Stomach (tissue), 4 donors: Measurements from ENCODE around the gene ANKRD13C.

ENCODE experiments used
- CTCF ChIP-seq, 7 experiments: fragments of 450-650 bp in 4 of 7; fragments of 200-600 bp in 3 of 7; sonication (generic) in 3 of 7; IDR thresholded peaks; one replicate each; pipeline ENCODE4 v1.5.1; 2016 to 2019; ENCODE audit warnings: antibody characterized with exemption in 7 of 7, control low read depth in 2 of 7, mild to moderate bottlenecking in 1 of 7
- POLR2A ChIP-seq, 4 donors: fragments of 450-650 bp; IDR thresholded peaks; one replicate each; pipeline ENCODE4 v1.6.1; 2016; ENCODE audit warnings: antibody characterized with exemption in 4 of 4, control low read depth in 2 of 4, mild to moderate bottlenecking in 1 of 4, moderate library complexity in 1 of 4

DNA sequence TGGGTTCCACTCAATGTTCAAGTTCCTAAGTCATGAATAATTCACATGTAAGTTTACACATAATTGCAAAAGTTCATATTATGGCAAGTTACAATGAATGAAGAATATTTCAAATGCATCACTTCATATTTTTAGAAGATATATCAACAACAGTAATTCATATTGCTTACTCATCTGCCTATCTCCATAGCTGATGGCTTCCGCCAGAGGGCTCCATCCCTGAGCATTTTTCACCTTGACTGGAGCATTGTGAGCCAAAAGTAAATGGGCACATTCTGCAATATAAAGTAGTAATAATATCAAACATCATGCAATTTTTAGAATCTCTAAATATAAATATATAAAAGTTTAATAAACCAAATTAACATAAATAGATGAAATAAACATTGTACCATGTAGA lies 29.8 kb downstream of the ANKRD13C start:
- TF ChIP-seq CTCF (IDR thresholded peaks at IDR 0.05): no peak
- no peak for TF ChIP-seq POLR2A (IDR thresholded peaks at IDR 0.05)
